GM18502 (cell line): Measurements from ENCODE around the gene DOCK2.

Experiments used
- ATAC-seq: cut with Tn5 transposase; IDR thresholded peaks from one replicate; pipeline ENCODE4 v1.9.1; 2021; ENCODE audit warnings: mild to moderate bottlenecking; ENCODE audit not compliant: unreplicated experiment, poor library complexity

DOCK2 gene

DNA sequence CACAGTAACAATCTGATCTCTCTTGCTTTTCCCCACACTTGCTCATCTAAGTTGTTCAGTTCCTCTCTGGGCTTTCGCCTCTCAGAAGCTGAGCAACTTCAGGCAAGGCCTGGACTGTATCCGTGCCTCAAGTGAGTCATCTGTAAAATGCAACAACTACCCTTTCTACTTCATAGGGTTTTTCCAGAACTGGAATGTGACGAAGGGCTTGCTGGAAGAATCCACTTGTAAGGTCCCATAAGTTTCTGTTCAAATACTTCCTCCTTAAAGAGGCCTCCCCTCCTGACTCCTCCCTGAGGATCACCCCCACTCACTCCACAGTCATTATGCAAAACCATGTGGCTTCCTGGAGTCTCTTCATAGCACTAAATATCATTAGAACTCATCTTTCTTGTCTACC is 360.7 kb downstream of the DOCK2 start:
- no peak for ATAC-seq

GRCh38 chr5:169999621-170000020 is 362.5 kb downstream of the DOCK2 start:
- no peak for ATAC-seq

DNA sequence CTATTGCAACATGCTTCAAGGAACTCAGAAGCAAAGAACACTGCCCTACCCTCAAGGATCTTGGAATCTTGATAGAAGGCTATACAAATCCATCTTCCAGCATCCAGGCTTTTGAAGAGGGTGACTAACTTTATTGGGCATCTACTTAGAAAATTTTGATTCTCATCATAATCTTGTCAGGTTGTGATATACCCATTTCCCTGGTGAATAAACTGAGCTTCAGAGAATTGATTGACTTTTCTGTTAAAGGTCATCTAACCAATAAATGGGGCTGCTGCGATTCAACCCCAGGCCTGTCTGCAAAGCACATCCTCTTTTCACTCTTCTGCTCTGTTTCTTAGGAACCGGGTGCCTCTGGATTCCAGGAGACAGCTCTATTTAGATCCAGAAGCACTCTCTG is 363.1 kb downstream of the DOCK2 start:
- no peak for ATAC-seq

- ATAC-seq = no peak
Observed at GRCh38 chr5:170006021-170006420, 368.9 kb downstream of the DOCK2 start.

GRCh38 chr5:170008376-170008775 is 371.3 kb downstream of the DOCK2 start:
- ATAC-seq = no peak

- no peak for ATAC-seq
Observed at GRCh38 chr5:170010595-170010994, 373.5 kb downstream of the DOCK2 start.

DNA sequence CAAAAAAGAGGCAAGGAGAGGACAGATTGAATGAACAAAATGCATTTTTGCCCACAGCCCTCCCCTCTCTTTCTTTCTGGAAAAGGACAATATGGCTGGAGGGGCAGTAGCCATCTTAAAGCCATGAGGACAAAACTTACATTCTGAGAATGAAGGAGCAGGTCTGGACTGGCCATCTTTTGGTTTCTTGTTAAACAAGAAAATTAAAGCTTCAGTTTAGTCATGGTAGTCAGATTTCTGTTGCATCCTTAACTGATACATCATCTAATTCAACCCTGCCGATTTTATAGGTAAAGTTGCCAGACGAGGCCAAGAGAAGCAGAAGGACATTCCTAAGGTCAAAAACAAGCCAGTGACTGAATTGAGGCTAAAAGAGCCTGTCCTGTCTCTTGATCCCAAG is 374.7 kb downstream of the DOCK2 start:
- no peak for ATAC-seq

- ATAC-seq = no peak
Observed at GRCh38 chr5:170012622-170013021, 375.5 kb downstream of the DOCK2 start.

GRCh38 chr5:170020423-170020822 is 383.3 kb downstream of the DOCK2 start:
- no peak for ATAC-seq

DNA sequence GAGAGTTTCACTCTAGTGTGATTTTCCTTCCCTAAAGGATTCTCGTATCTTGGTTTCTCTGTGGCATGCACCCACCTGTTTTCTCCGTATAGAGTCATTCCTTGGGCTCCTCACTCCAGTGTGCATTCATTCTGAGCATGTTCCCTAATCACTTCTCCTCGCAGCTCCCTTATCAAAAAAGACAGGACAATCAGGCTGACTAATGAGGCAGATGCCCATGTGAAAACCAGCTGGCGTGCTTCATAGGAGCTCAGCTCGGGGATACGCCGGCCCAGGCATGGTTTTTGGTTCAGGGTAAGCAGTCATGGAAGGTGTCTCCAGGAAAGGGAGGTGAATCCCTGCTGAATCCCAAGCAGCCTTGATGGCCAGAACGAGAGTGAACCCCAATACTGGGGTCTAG is 384.4 kb downstream of the DOCK2 start:
- no peak for ATAC-seq

DNA sequence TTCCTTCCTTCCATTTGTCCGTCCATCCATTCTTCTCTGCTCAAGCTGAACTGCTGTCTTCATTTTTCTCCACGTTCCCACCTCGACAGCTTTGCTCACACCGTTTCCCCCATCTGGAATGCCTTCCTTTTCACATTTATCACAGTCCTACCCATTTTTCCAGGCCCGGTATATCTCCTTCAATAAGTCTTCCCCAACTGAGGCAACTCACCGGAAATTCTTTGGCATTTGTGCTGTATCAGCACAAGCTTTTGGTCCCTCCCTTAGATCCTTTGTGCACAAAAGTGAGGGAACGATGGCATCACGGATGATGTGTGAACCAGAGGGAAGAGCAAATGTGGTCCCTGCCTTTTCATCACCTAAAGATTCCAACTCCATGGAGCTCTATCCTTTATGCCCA is 388.8 kb downstream of the DOCK2 start:
- no peak for ATAC-seq

DNA sequence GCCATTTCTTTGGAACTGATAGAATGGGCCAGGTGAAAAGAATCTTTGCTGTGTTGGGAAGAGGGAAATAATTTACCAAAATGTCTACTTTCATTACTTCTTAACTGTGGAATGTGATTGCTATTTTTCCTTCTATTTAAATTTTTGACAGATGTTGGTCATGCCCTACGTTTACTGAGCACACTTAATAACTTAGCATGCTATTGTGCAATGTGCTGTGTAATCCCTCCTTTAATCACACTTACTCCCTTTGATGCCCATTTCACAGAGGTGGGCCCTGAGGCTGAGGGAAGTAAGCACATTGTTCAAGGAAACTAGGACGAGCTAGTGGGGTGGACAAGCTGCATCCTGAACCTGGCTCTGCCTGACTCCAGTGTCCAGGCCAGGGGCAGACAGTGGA is 391.0 kb downstream of the DOCK2 start:
- ATAC-seq = no peak

DNA sequence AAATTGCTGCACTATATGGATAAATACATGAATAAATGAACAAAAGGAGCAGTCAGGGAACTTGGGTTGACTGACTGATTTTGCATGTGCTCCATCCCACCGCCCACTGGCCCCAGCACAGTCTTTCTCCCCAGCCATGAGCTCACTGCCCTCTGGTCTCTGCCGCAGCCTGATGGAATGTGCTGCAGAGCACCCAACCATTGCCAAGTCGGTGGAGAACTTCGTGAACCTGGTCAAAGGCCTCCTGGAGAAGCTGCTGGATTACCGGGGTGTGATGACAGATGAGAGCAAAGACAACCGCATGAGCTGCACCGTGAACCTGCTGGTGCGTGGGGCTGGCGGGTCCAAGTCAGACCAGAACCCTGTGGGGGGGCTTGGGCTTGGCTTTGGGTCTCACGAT is 397.2 kb downstream of the DOCK2 start:
- ATAC-seq = no peak

DNA sequence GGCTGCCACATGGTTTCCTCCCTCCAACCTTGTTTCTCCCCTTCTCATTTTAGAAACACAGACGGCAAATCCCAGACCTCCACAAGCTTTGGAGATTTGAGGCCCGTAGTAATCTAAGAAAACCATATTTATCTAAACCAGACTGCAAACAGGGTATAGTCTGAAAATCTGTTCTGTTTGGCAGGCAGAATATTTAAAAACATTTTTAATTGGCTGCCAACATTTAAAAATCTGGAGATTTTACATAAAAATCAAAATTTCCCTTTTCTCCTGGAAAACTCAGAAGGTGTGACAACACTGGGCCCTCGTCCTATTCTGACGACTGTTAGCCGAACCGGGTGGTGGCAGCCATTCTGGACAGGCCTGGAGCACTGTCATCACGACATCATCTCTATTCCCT is 401.2 kb downstream of the DOCK2 start:
- ATAC-seq = no peak

- ATAC-seq = no peak
Observed at GRCh38 chr5:170039830-170040229, 402.8 kb downstream of the DOCK2 start.

DNA sequence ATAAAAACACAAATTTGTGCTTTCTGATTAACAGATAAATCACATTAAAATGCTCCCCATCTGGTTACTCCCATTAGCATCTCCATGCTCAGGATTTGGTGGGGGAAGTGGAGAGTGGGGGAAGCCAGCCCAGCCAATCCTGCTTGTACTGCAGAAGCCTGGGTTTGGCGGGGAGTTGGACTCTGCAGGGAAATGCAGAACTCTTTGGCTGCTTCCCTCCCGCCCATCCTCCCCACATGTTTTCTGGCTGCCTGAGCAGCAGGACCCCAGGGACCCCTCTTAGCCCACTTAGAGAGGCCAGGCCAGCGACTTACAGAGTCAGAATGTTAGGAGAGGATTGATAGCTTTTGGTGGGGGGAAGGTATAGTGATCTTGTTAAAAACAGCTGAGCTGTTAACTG is 409.2 kb downstream of the DOCK2 start:
- no peak for ATAC-seq

- no peak for ATAC-seq
Observed at GRCh38 chr5:170049713-170050112, 412.6 kb downstream of the DOCK2 start.

GRCh38 chr5:170053896-170054295 is 416.8 kb downstream of the DOCK2 start:
- no peak for ATAC-seq

DNA sequence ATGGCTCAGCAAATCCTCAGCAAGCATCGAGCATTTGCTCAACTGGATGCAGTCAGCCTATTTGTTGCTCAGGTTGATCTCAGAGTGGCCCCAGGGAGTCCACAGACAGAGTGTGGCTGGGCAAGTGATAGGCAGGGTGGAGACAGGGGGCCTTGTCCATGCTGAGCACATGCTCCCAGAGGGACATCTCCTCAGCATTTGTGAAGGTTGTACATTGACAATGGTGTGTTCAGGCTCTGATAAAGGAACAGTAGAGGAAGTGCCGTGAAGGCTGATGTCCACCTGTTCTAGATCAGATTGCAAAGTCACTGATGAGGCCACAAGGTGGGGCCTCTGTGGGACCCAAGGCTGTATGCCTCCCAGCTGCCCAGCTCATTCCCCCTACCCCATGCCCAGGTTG is 418.5 kb downstream of the DOCK2 start:
- no peak for ATAC-seq

DNA sequence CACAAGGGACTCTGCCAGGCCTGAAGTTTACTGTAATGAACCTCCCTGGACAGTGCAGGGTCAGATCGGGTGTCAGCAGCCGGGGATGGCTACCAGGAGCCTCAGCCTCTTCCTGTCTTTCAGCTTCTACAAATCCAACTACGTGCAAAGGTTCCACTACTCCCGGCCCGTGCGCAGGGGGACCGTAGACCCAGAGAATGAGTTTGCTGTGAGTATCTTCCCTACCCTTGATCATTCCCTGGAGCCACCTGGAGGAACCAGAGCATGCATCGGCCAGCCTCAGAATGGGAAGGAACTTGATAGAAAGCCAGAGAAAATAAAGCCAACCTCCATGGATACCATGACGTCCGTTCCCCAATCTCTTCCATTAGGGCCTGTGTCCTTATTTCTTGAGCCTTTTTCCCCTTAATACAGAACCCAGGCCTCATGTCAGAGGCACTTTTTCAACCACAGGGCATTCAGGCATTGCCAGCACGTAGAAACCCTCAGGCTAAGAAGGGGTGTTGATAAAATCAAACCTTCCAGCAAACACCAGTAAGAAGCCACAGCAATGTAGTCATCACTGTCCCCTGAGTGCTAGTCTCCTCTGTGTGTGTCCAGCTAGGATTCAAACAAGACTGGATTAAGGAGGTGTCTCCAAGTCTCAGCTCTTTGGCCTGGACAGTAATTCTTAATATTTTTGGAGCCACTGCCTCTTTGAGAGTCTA is 419.6 kb downstream of the DOCK2 start:
- no peak for ATAC-seq

GRCh38 chr5:170057311-170057710 is 420.2 kb downstream of the DOCK2 start:
- no peak for ATAC-seq

GRCh38 chr5:170059221-170059620 is 422.1 kb downstream of the DOCK2 start:
- ATAC-seq = no peak

- peak; percentile 33 for ATAC-seq
Observed at GRCh38 chr5:170067152-170067551, 430.1 kb downstream of the DOCK2 start.
